OCI-LY1 (cell line): ENCODE results near the gene STARD5.
A peak's percentile ranks its signal among the peaks of the same experiment; 100 is the strongest.

ENCODE experiments used
- H2AFZ ChIP-seq: fragments of 200-600 bp; sonication (generic), shearing (Covaris generic); 2 replicates; pipeline ENCODE4 v1.6.0; 2014; ENCODE audit warnings: antibody characterized with exemption, mild to moderate bottlenecking, low read length
- H3F3A ChIP-seq: fragments of 200-600 bp; sonication (generic), shearing (Covaris generic); 2 replicates; pipeline ENCODE4 v1.6.0; 2014; ENCODE audit warnings: mild to moderate bottlenecking, antibody characterized with exemption, low read length, moderate library complexity; ENCODE audit not compliant: insufficient read depth
- H3K27ac ChIP-seq: fragments of 200-600 bp; sonication (generic); 2 replicates; pipeline ENCODE4 v1.5.1; 2014; ENCODE audit warnings: low read length, mixed run types, mild to moderate bottlenecking, low read depth; ENCODE audit not compliant: poor library complexity, severe bottlenecking
- H3K27me3 ChIP-seq: fragments of 200-600 bp; sonication (generic); 2 replicates; pipeline ENCODE4 v1.6.0; 2014; ENCODE audit warnings: antibody characterized with exemption, mild to moderate bottlenecking, low read length, moderate library complexity; ENCODE audit not compliant: insufficient read depth
- H3K36me3 ChIP-seq: fragments of 200-600 bp; sonication (generic); 2 replicates; pipeline ENCODE4 v1.6.1; 2014; ENCODE audit warnings: mild to moderate bottlenecking, antibody characterized with exemption, low read length, moderate library complexity, mixed read lengths; ENCODE audit not compliant: insufficient read depth
- H3K4me1 ChIP-seq: fragments of 200-600 bp; sonication (generic); 2 replicates; pipeline ENCODE4 v1.5.1; 2014; ENCODE audit warnings: mild to moderate bottlenecking, low read length, moderate library complexity; ENCODE audit not compliant: insufficient read depth, severe bottlenecking
- H3K4me2 ChIP-seq: fragments of 200-600 bp; sonication (generic), shearing (Covaris generic); 2 replicates; pipeline ENCODE4 v1.6.1; 2014; ENCODE audit warnings: low read length
- H3K4me3 ChIP-seq: fragments of 200-600 bp; sonication (generic); 2 replicates; pipeline ENCODE4 v1.5.1; 2014; ENCODE audit warnings: low read length, low read depth, mild to moderate bottlenecking, mixed read lengths; ENCODE audit not compliant: poor library complexity, severe bottlenecking
- H3K79me2 ChIP-seq: fragments of 200-600 bp; shearing (Covaris generic); 2 replicates; pipeline ENCODE4 v1.6.1; 2016; ENCODE audit warnings: mixed run types, low read length, mixed read lengths; ENCODE audit not compliant: insufficient read depth
- H3K9ac ChIP-seq: fragments of 200-600 bp; sonication (generic), shearing (Covaris generic); 2 replicates; pipeline ENCODE4 v1.6.1; 2014; ENCODE audit warnings: mild to moderate bottlenecking, low read length, mixed read lengths
- H3K9me2 ChIP-seq: fragments of 200-600 bp; sonication (generic), shearing (Covaris generic); 2 replicates; pipeline ENCODE4 v1.6.1; 2014; ENCODE audit warnings: low read depth, mild to moderate bottlenecking, low read length, mixed read lengths
- H3K9me3 ChIP-seq: fragments of 200-600 bp; shearing (Covaris generic); 2 replicates; pipeline ENCODE4 v1.6.1; 2014; ENCODE audit warnings: low read length, mixed read lengths
- H4K20me1 ChIP-seq: fragments of 200-600 bp; sonication (generic), shearing (Covaris generic); 2 replicates; pipeline ENCODE4 v1.6.0; 2016; ENCODE audit warnings: mild to moderate bottlenecking, low read length; ENCODE audit not compliant: insufficient read depth
- EZH2 ChIP-seq: fragments of 200-600 bp; sonication (generic), shearing (Covaris generic); IDR thresholded peaks from 2 replicates; pipeline ENCODE4 v1.8.0; 2017; ENCODE audit warnings: borderline replicate concordance, mixed run types, mild to moderate bottlenecking, antibody characterized with exemption, low read length, moderate library complexity, mixed read lengths
- TF ChIP-seq, protein P1 (sequence below): fragments of 200-600 bp; sonication (generic), shearing (Covaris generic); IDR thresholded peaks from 2 replicates; pipeline ENCODE4 v1.5.1; 2017; ENCODE audit warnings: mild to moderate bottlenecking, antibody characterized with exemption, low read length, moderate library complexity, mixed read lengths

STARD5 gene

DNA sequence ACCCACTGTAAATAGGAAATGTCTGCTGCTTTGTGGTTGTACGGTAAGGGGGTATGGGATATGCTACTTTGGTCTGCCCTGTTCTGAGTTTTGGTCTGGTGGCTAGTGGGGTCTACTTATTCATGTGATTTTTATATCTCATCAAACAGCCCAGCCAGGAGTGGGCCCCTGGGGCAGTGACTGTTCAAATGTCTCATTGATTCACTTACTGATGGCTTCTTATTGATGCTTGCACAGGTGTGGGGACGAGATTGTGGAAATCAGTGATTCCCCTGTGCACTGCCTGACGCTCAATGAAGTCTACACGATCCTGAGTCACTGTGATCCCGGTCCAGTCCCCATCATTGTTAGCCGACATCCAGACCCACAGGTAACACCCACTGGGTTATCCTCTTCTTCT lies 38.5 kb downstream of the STARD5 start:
- Histone ChIP-seq H3K4me1 (peaks cover 30% of the 10 kb centered on the region), H3K79me2 (no peaks in the 10 kb centered on the region), H3K4me3 (no peak overlapping the region), H3K36me3 (no peaks in the 10 kb centered on the region), H3K9me3 (no peaks in the 10 kb centered on the region), H2AFZ (peak overlapping the region; percentile 76; the same call in 1 of the 2 replicates), H3K9me2 (no peaks in the 10 kb centered on the region), H3K27me3 (no peaks in the 10 kb centered on the region), H3K9ac (peak overlapping the region; percentile 16; the same call in 1 of the 2 replicates), H3F3A (no peaks in the 10 kb centered on the region), H3K4me2 (peak overlapping the region; percentile 43), H3K27ac (peak overlapping the region; percentile 65), H4K20me1 (no peaks in the 10 kb centered on the region)
- TF ChIP-seq, protein P1, sequence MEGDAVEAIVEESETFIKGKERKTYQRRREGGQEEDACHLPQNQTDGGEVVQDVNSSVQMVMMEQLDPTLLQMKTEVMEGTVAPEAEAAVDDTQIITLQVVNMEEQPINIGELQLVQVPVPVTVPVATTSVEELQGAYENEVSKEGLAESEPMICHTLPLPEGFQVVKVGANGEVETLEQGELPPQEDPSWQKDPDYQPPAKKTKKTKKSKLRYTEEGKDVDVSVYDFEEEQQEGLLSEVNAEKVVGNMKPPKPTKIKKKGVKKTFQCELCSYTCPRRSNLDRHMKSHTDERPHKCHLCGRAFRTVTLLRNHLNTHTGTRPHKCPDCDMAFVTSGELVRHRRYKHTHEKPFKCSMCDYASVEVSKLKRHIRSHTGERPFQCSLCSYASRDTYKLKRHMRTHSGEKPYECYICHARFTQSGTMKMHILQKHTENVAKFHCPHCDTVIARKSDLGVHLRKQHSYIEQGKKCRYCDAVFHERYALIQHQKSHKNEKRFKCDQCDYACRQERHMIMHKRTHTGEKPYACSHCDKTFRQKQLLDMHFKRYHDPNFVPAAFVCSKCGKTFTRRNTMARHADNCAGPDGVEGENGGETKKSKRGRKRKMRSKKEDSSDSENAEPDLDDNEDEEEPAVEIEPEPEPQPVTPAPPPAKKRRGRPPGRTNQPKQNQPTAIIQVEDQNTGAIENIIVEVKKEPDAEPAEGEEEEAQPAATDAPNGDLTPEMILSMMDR: no peak
- TF ChIP-seq EZH2: no peak

DNA sequence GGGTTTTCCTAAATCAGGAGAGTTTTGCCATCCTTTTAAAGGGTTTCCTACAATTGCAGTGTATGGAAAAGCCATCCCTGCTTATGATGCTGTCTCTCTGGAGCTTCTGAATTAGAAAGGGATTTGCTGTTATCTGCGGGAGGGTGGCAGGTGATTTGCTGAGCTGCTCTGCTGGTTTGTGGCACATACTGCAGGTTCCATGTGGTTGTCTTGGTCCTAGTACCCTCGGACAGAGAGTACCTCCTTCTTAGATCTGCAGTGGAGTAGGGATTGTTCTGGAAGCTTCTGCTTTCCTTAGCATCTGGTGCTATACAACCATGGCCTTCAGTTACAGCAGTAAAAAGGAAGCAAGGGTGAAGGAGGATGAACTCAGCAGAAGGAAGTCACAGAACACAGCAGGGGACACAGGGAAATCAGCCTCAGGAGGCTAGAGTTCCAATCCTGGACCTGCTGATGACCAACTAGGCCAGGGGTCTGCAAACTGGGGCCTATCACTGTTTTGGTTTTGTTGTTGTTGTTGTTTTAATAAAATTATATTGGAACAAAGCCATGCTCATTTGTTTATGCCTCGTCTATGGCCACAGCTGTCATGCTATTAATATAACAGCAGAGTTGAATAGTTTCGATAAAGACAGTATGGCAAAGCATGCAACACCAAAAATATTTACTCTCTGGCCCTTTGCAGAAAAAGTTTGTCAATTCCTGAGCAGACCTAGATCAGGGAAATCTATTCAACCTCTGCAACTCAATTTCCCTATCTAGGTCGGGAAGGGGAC lies 39.5 kb downstream of the STARD5 start:
- no peak for TF ChIP-seq EZH2
- TF ChIP-seq, protein P1: no peak
- H2AFZ ChIP-seq: peak overlapping the region; percentile 76; the same call in 1 of the 2 replicates
- H3K9ac ChIP-seq: peak overlapping the region; percentile 28; the same call in 1 of the 2 replicates
- no peaks in the 10 kb centered on the region for H3K9me2 ChIP-seq
- H3K27me3 ChIP-seq: no peaks in the 10 kb centered on the region
- no peak overlapping the region for H3K4me3 ChIP-seq
- no peaks in the 10 kb centered on the region for H3K36me3 ChIP-seq
- no peaks in the 10 kb centered on the region for H3K9me3 ChIP-seq
- H3K79me2 ChIP-seq: no peaks in the 10 kb centered on the region
- H3K4me1 ChIP-seq: peaks cover 30% of the 10 kb centered on the region
- peak overlapping the region; percentile 43 for H3K4me2 ChIP-seq
- no peaks in the 10 kb centered on the region for H3F3A ChIP-seq
- H3K27ac ChIP-seq: peak overlapping the region; percentile 65
- H4K20me1 ChIP-seq: no peaks in the 10 kb centered on the region

DNA sequence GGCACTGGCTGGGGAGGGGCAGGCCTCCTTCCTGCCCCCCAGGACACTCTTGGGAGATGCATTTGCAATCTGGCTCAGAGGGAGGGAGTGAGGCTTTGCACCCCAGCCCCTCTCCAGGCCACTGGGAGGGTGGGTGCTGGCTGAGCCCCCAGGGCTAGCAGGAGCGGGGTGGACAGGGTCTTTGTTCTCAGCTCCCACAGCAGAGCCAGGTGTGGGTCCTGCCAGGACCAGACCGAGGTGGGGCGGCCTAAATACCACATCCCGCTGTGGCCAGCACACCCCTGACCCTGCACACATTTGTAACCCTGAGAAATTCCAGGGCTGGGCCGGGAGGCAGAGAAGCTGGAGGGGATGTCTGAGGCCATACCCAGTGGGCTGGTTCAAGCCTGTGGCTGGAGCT lies 41.0 kb downstream of the STARD5 start:
- H3K4me1 ChIP-seq: peaks cover 30% of the 10 kb centered on the region
- H3K9me2 ChIP-seq: no peaks in the 10 kb centered on the region
- no peak overlapping the region for H3K4me2 ChIP-seq
- H3K36me3 ChIP-seq: no peaks in the 10 kb centered on the region
- no peaks in the 10 kb centered on the region for H3K79me2 ChIP-seq
- H2AFZ ChIP-seq: no peak overlapping the region
- no peaks in the 10 kb centered on the region for H3F3A ChIP-seq
- TF ChIP-seq, protein P1: no peak
- no peak for TF ChIP-seq EZH2
- no peak overlapping the region for H3K27ac ChIP-seq
- H3K4me3 ChIP-seq: no peak overlapping the region
- H3K9ac ChIP-seq: no peak overlapping the region
- H3K27me3 ChIP-seq: no peaks in the 10 kb centered on the region
- no peaks in the 10 kb centered on the region for H3K9me3 ChIP-seq
- no peaks in the 10 kb centered on the region for H4K20me1 ChIP-seq
